HG03460 (cell line): ENCODE results near the gene FTCD.
"Not testable (repeated sequence)": the region's sequence is repeated elsewhere in the genome, so short reads cannot be mapped to it uniquely, and the experiment has no call there.

Source experiments
- ATAC-seq: cut with Tn5 transposase; IDR thresholded peaks from one replicate; pipeline ENCODE4 v1.9.1; 2021; ENCODE audit not compliant: unreplicated experiment

FTCD gene

GRCh38 chr21:46111857-46112724 is 43.3 kb downstream of the FTCD start:
- no peak for ATAC-seq

- ATAC-seq, result no peak
These were observed 44.2 kb downstream of the FTCD start for GRCh38 chr21:46111193-46111571.

GRCh38 chr21:46110499-46111192 is 44.7 kb downstream of the FTCD start:
- no peak for ATAC-seq

DNA sequence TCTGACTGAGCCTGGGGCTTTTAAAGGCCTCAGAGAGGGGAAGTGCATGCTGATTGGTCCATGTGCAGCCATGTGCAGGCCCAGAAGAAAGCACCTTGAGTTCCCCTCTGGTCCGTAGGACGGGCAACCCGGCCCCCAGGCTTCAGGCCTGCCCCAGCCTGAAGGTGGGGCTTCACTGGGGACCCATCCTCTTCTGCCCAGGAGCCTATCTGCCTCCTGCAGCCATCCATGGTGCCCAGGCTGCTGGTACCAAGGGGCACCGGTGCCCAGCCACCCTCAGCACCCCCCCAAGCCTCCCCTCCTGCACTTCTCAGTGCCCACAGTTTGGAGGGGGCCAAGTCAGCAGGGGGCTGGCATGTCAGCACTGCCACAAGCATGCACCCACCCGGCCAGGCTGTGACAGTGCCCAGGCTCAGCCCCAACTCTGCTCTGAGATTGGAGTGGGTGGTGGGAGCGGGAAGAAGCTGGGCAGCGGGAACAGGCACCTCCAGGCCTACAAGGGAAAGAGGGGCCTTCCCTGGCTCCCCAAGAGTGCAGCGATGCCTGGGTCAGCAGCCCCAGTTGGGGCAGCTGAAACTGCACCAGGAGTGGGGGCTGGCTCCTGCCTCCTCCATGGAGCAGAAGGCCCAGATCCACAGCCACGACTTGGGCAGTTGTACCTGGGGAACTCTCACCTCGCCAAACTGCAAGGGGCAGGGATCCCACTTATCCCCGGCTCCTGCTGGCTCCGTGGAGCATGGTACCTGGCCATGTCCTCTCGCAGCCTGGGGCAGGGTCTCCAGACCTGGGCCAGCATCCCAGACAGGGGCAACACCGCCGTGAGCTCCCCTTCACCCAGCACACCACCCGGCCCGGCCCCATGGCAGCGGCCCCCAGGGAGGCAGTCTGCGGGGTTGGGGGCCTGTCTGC is 45.8 kb downstream of the FTCD start:
- ATAC-seq, result no peak

GRCh38 chr21:46108827-46109312 is 46.5 kb downstream of the FTCD start:
- ATAC-seq, result no peak

GRCh38 chr21:46107376-46107775 is 48.0 kb downstream of the FTCD start:
- not testable (repeated sequence) for ATAC-seq

GRCh38 chr21:46104104-46104503 is 51.3 kb downstream of the FTCD start:
- no peak for ATAC-seq

DNA sequence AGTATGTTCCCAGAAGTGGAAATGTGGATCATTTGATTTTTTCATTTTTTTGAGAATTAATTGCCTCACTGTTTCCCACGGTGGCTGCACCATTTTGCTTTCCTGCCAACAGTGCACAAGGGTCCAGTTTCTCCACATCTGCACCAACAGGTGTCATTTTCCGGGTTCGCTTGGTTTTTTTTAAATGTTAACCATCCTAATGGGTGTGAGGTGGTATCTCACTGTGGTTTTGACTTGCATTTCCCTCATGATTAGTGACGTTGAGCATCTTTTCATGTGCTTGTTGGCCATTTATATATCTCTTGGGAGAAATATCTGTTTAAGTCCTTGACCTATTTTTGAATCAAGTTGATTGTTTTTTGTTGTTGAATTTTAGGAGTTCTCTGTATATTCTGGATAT is 54.5 kb downstream of the FTCD start:
- no peak for ATAC-seq

GRCh38 chr21:46100426-46100825 is 55.0 kb downstream of the FTCD start:
- no peak for ATAC-seq

DNA sequence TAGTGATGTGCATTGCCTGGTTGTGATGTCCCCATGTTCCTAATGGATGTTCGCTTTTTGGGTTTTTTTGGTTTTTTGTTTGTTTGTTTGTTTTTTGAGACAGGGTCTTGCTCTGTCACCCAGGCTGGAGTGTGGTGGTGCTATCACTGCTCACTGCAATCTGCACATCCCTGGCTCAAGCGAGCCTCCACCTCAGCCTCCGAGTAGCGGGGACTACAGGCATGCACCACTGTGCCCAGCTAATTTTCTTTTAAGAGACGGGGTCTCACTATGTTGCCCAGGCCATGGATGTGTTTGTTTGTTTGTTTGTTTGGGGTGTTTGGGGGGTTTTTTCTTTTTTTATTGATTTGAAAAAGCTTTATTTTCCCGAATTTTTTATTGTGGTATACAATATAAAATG is 55.4 kb downstream of the FTCD start:
- ATAC-seq, result no peak

GRCh38 chr21:46099476-46099875 is 55.9 kb downstream of the FTCD start:
- ATAC-seq, result no peak

DNA sequence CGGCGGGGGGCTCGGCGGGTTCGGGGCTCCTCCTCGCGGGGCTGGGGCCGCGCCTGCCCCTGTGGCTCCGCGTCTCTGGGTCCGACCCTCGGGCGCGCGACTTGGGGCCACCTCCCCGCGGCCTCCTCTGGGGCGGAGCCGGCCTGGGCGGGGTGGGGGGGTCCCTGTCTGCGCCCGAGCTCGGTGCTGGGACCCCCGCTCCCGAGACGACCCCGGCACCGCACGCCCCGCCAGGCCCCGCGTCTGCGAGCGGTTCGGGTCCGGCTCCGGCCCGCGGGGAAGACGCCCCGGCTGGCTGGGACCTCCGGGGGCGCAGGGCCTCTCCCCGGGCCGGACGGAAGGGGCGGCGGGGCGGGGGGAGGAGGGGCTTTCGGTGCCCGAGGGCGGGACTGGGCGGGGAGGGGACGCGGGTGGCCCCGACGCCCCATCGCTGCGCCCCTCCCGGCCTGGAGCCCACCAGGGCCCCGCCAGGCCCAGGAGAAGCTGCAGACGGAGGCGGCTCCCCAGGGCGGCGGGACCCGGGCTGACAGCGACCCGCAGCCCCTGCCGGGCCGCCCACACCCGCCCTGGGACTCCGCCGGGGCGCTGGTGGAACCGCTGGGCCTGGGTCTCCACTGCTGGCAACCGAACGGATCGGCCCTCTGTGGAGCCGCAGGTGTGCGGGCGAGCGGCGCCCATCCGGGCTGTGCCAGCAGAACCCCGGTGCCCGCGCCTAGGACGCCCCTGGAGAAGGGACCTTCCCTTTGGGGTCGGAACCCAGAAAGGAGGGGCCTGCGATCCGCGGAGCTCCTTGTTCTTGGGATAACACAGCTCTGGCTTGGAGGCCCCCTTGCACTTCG is 56.9 kb downstream of the FTCD start:
- no peak for ATAC-seq

DNA sequence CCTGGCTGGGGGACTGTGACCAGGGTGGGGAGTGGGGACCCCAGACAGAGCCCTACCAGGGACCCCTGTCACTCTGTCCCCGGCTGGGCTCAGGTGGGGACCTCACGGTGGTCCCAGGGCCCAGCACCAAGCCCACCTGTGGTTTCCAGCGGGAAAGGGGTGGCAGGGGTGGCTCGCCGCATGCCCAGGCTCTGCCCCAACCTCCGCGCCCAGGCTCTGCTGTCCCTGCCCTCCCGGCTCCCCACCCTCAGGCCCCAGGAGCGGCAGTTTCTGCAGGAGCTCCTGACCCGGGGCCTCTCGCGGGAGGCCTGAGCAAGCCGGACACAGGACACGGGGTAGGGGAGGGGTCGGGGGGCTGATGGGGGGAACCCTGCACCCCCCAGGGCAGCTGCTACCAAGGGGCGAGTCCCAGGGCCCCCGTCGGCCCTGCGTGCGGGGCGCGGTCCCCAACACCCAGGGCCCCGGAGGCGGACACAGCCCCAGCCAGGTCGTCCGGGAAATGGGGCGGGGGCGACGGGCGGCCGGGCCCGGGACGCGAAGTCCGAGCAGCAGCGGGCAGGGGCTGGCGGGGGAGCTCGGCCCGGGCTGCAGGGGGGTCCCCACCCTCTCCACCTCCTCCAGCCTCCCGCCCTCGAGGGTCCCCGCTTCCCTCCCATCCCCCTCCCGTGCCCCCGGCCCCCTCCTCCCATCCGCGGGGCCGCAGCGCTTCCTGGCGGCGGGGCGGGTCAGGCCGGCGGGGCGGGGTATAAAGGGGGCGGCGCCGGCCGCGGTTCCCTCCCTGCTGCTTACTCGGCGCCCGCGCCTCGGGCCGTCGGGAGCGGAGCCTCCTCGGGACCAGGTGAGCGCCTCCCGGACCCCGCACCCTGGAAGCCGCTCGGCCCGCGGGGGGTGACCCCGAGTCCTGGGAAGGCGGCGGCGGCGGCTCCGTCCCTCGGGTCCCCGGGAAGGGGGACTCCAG is 57.8 kb downstream of the FTCD start, which contains the start of gene COL6A2:
COL6A2 (plus strand) TSS at position 777 of the 958 bp plus-strand sequence.
- no peak for ATAC-seq

DNA sequence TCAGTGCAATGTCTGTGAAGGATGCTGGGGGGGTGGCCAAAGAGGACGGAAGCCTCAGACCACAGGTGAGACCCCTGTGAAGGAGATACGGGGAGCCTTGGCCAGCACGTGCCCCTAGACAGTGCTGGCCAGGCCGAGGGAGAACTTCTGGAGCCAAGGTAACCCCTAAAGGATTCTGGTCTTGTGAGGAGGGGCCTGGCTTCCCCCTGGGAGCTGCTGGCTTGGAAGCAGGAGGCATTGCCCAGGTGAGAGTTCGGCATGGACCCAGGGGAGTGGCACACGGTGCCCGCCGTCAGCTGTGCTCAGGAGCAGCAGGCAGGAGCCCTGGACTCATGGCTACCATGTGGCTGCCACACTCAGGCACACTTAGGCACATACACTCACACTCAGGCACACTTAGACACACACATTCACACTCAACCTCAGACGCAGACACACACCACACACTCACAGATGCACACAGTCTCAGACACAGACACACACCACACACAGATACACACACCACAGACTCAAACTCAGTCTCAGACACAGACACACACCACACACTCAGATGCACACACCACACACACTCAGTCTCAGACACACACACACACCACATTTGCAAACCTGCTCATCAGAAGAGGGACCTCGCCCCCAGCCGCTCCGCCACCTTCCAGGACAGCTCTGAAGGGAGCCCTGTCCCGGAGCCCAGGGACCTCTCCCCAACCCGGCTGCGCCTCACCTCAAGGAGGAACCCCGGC is 58.6 kb downstream of the FTCD start:
- no peak for ATAC-seq

GRCh38 chr21:46095814-46096595 is 59.4 kb downstream of the FTCD start:
- ATAC-seq, result no peak

DNA sequence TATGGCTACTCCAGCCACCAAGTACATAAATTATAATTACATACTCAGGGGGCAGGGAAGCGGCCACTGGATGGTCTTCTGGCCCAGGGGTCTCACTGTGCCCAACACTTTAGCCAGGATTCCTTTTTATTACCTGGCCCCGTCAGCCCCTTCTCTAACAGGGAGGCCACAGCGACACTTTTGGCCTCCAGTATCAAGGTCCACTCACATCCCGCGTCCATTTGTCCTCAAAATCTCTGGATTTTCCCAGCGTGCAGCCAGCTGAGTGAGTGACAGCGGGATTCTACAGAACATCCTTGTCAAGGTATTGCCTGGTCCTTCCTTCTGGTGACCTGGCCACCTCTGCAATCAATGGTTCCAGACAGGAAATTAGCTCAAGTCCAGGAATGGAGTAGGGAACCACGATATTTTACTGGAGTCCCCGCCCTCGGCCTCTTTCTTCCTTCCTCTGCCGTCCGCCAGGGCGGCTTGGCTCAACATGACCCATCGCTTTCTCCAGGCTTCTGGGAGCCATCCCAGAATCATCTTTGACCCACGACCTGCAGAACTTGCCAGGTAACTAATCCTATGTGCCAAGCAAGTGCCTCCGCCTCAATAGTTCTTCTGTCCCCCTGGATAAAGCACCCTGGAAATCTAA is 60.2 kb downstream of the FTCD start:
- ATAC-seq, result no peak

GRCh38 chr21:46094401-46095082 is 60.8 kb downstream of the FTCD start:
- ATAC-seq, result no peak
